AG08396 (cell line): Measurements from ENCODE around the gene CAPN6.

Experiments
- DNase-seq: peaks from one replicate; pipeline ENCODE4 v3.0.0; 2012; ENCODE audit warnings: low spot score, mixed read lengths

The CAPN6 gene

DNA sequence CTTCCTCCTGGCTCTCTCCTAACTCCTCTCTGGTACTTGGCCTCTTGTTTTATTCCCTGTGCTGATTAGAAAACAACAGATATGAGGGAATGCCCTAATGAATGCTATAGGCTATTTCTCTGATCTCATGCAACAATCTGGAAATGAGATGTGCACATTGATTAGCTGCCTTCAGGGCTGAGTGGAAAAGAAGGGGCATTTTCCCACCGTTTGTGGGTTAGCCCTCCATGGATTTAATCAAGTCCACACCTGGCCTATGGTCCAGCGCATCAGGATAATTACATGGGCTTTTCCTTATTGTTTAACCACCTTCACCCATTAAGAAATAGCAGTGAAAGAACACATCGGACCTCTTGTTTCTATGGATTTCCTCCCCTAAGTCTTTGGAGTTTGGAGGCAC, 70.0 kb downstream of the CAPN6 start:
- no peak for DNase-seq

GRCh38 chrX:111199505-111199904, 70.8 kb downstream of the CAPN6 start:
- no peak for DNase-seq
